GM12878 (cell line): Measurements from ENCODE around the gene C5AR1. TPM values are rescaled to one million over a fixed set of nuclear protein-coding genes. Genes with fewer than 3 reads are reported as not detected.

Experiments
- ATAC-seq: fragments of 200-7000 bp; cut with Tn5 transposase; 3 replicates; pipeline ENCODE4 v1.9.1; 2020; ENCODE audit warnings: mild to moderate bottlenecking, moderate library complexity
- BruUV-seq: library from RNA; stranded (reverse); fragments of 400-500 nt; replicated peaks from 2 replicates; lab custom pipeline; 2021; lab: Mats Ljungman, UMichigan
- CTCF ChIA-PET: fragments of 300-600 bp; sonication (Branson Sonifier 250); formaldehyde crosslinking; extraction: SDS; loops from one replicate; lab custom pipeline; 2021; ENCODE audit warnings: inconsistent platforms; lab: Yijun Ruan, JAX
- POLR2A ChIA-PET: fragments of 350-600 bp; formaldehyde crosslinking; extraction: SDS; loops from one replicate; lab custom pipeline; 2021; ENCODE audit warnings: inconsistent platforms; lab: Charles Lee
- RAD21 ChIA-PET: fragments of 300-600 bp; sonication (Branson Sonifier 250); formaldehyde crosslinking; loops from one replicate; lab custom pipeline; 2023; ENCODE audit warnings: antibody characterized with exemption; ENCODE audit not compliant: unreplicated experiment; lab: Charles Lee
- SMC1A ChIA-PET: fragments of 300-600 bp; sonication (Branson Sonifier 250); formaldehyde crosslinking; loops from one replicate; lab custom pipeline; 2023; ENCODE audit not compliant: unreplicated experiment, uncharacterized antibody; lab: Charles Lee
- DNase-seq: peaks from one replicate; pipeline ENCODE4 v3.0.0-alpha.2; 2011; ENCODE audit warnings: low read depth, low spot score
- FAIRE-seq: peaks from 3 replicates; lab custom pipeline; 2011; peaks lifted over from hg19 to GRCh38; lab: Jason Lieb, UNC
- H2AFZ ChIP-seq: 2 replicates; pipeline ENCODE4 v1.6.0; 2011; ENCODE audit warnings: low read depth, low read length, control low read depth; ENCODE audit not compliant: control insufficient read depth
- H3K27ac ChIP-seq: 2 replicates; pipeline ENCODE4 v1.5.1; 2011; ENCODE audit warnings: control low read depth; ENCODE audit not compliant: control insufficient read depth, insufficient read depth
- H3K27me3 ChIP-seq, 2 experiments: replicated peaks in 1 of 2; 2 replicates each; pipeline versions ENCODE4 v1.6.0 to v1.6.1; 2011; ENCODE audit warnings: low read length in 1 of 2; ENCODE audit not compliant: control insufficient read depth in 2 of 2, insufficient read depth in 2 of 2
- H3K36me3 ChIP-seq, 2 experiments: 2 replicates each; pipeline ENCODE4 v1.5.1; 2011; ENCODE audit warnings: low read length in 1 of 2; ENCODE audit not compliant: control insufficient read depth in 2 of 2, insufficient read depth in 2 of 2
- H3K4me1 ChIP-seq: 2 replicates; pipeline ENCODE4 v1.6.1; 2011; ENCODE audit warnings: mild to moderate bottlenecking, low read length, moderate library complexity, mixed read lengths; ENCODE audit not compliant: control insufficient read depth, insufficient read depth
- H3K4me2 ChIP-seq: 2 replicates; pipeline ENCODE4 v1.6.0; 2011; ENCODE audit warnings: control low read depth; ENCODE audit not compliant: control insufficient read depth, insufficient read depth
- H3K4me3 ChIP-seq: fragments of 200-600 bp; sonication (generic); 2 replicates; pipeline ENCODE4 v1.5.1; 2016
- H3K79me2 ChIP-seq: 2 replicates; pipeline ENCODE4 v1.6.0; 2011; ENCODE audit warnings: low read length; ENCODE audit not compliant: control insufficient read depth, insufficient read depth
- H3K9ac ChIP-seq: 2 replicates; pipeline ENCODE4 v1.8.0; 2011; ENCODE audit warnings: low read length, control low read depth, mixed read lengths; ENCODE audit not compliant: control insufficient read depth, insufficient read depth
- H3K9me3 ChIP-seq: replicated peaks from 3 replicates; pipeline ENCODE4 v1.5.1; 2011; ENCODE audit warnings: mild to moderate bottlenecking, low read length; ENCODE audit not compliant: control insufficient read depth, insufficient read depth
- H4K20me1 ChIP-seq: 2 replicates; pipeline ENCODE4 v1.6.0; 2011; ENCODE audit not compliant: control insufficient read depth, insufficient read depth
- BMI1 ChIP-seq: fragments of 450-650 bp; IDR thresholded peaks from 2 replicates; pipeline ENCODE4 v1.6.1; 2016; ENCODE audit warnings: mild to moderate bottlenecking, moderate library complexity, borderline replicate concordance
- BRCA1 ChIP-seq: IDR thresholded peaks from 2 replicates; pipeline ENCODE4 v1.6.1; 2011; ENCODE audit warnings: low read depth, low read length, improper control_type of control experiment
- FOXM1 ChIP-seq: IDR thresholded peaks from 2 replicates; pipeline ENCODE4 v1.6.1; 2012; ENCODE audit warnings: low read depth, mild to moderate bottlenecking, inconsistent platforms, low read length, moderate library complexity
- IRF5 ChIP-seq: fragments of 450-650 bp; IDR thresholded peaks from 2 replicates; pipeline ENCODE4 v1.6.1; 2017; ENCODE audit warnings: borderline replicate concordance
- MYB ChIP-seq: fragments of 150-350 bp; IDR thresholded peaks from 2 replicates; pipeline ENCODE4 v1.6.1; 2014; ENCODE audit warnings: mild to moderate bottlenecking, low read depth, low read length, borderline replicate concordance
- SRF ChIP-seq, 2 experiments: IDR thresholded peaks; 2 replicates each; pipeline ENCODE4 v1.6.1; 2011; ENCODE audit warnings: low read depth in 2 of 2, low read length in 2 of 2, mild to moderate bottlenecking in 1 of 2, moderate library complexity in 1 of 2
- STAT3 ChIP-seq: IDR thresholded peaks from 2 replicates; pipeline ENCODE4 v1.6.1; 2011; ENCODE audit warnings: low read depth, low read length, improper control_type of control experiment
- ZZZ3 ChIP-seq: IDR thresholded peaks from 2 replicates; pipeline ENCODE4 v1.6.1; 2011; ENCODE audit warnings: low read depth; ENCODE audit not compliant: control insufficient read depth, insufficient read length
- WGBS: methylation state at CpG from one replicate; pipeline ENCODE4 v1.1.6; 2016; ENCODE audit warnings: low lambda C conversion rate; ENCODE audit not compliant: insufficient replicate concordance, insufficient coverage; ENCODE audit errors: missing lambda C conversion rate; 5-methylcytosine and 5-hydroxymethylcytosine counted together
- in situ Hi-C: fragments of 300-500 bp; cut with MboI; formaldehyde crosslinking; loops from 9 replicates; pipeline ENCODE4 v1.14.3; 2018; ENCODE audit warnings: mixed read lengths
- intact Hi-C: fragments of 100-400 bp; cut with micrococcal nuclease; formaldehyde crosslinking; loops from one replicate; pipeline ENCODE4 v1.14.2; 2022; ENCODE audit not compliant: unreplicated experiment
- polyA plus RNA-seq, 11 experiments: library from polyadenylated mRNA; depleted of rRNA in 4 of 11; unstranded in 6 of 11; stranded (reverse) in 5 of 11; fragments of >200 nt; fragmentation: Nextera tagmentation in 4 of 11; fragmentation: Illumina TruSeq in 1 of 11; extraction: Ambion mirVana in 4 of 11; extraction: Trizol in 1 of 11; gene quantifications; 1 replicate in 1 of 11; 2 replicates in 10 of 11; pipeline versions ENCODE4 v1.2.1 to v1.2.3, GENCODE V29; 2011 to 2016; ENCODE audit warnings: inconsistent platforms in 2 of 11, missing spikeins in 2 of 11, low read depth in 1 of 11
- total RNA-seq, 4 experiments: library from RNA; depleted of rRNA in 3 of 4; stranded (reverse); fragments of >200 nt in 3 of 4; fragmentation: Illumina TruSeq in 1 of 4; extraction: Trizol in 1 of 4; gene quantifications; 2 replicates each; pipeline versions ENCODE4 v1.2.1 to v1.2.3, GENCODE V29; 2013 to 2021

Gene C5AR1
- total and polyA plus RNA-seq, 10 of the 15 experiments (the other 5 are each of a cell fraction or from before 2014, with no cell fraction given) = 0.04 to 1.5 (median 0.18) TPM

GRCh38 chr19:47310323-47310722 lies 662 bp downstream of the C5AR1 start:
- intact Hi-C loops (no loop called here), in situ Hi-C loops (no loop called here)
- no TSS peak for BruUV-seq
- POLR2A ChIA-PET = interaction anchor here (0.6 kb wide), 2 partner anchors 22 to 33 kb away, joined by 3 to 4 read pairs; no protein-coding TSS in a partner anchor
- H3K27ac ChIP-seq = no peak overlapping the region
- SMC1A ChIA-PET = no interaction called here
- H3K27me3 ChIP-seq = no peaks in the 10 kb centered on the region
- no peak overlapping the region for H3K4me3 ChIP-seq
- H3K36me3 ChIP-seq = no peaks in the 10 kb centered on the region; a peak in 1 of 4 replicates
- H3K79me2 ChIP-seq = no peaks in the 10 kb centered on the region
- CTCF ChIA-PET = no interaction called here
- no peaks in the 10 kb centered on the region; the same call in 2 of the 3 replicates for H3K9me3 ChIP-seq
- RAD21 ChIA-PET = no interaction called here
- no peak for FAIRE-seq
- H2AFZ ChIP-seq = no peak overlapping the region
- no peak overlapping the region for H3K4me2 ChIP-seq
- ATAC-seq = no peak
- peaks cover 1% of the 10 kb centered on the region for H3K4me1 ChIP-seq
- 100% methylated on average over 2 of the region's 2 CpGs for WGBS
- H4K20me1 ChIP-seq = no peaks in the 10 kb centered on the region
- no peak for DNase-seq
- H3K9ac ChIP-seq = no peak overlapping the region
- TF ChIP-seq BRCA1 (no peak), SRF (IDR thresholded peaks at IDR 0.05; ENCODE audit: low read depth in 2 of 2, low read length in 2 of 2) (no peak), FOXM1 (no peak), MYB (no peak), STAT3 (no peak), ZZZ3 (no peak), BMI1 (no peak), IRF5 (no peak)
